ENCODE results near the gene ADAMTS17. TPM values are rescaled to one million over a fixed set of nuclear protein-coding genes. Genes with fewer than 3 reads are reported as not detected.

The ADAMTS17 gene
- total and polyA plus RNA-seq, 4 donors: 0.28 to 46.9 (median 9.1) TPM

GRCh38 chr15:100284191-100284590, 57.6 kb downstream of the ADAMTS17 start:
- H3K4me1 ChIP-seq (ENCODE audit: control insufficient read depth in 4 of 4, insufficient read depth in 4 of 4, low read length in 3 of 4): peaks cover 3 to 26% (median 16%) of the 10 kb centered on the region in 4 donors
- WGBS: 63% methylated on average over 5 of the region's 5 CpGs
- DNase-seq (ENCODE audit: low spot score): no peak
- no peak overlapping the region for H3K9ac ChIP-seq (ENCODE audit: low read depth in 1 of 2, low read length in 2 of 2)
- no peak overlapping the region for H3K4me3 ChIP-seq (ENCODE audit: low read depth in 1 of 3, low read length in 3 of 3)
- H3K36me3 ChIP-seq (ENCODE audit: control insufficient read depth in 4 of 4, insufficient read depth in 3 of 4, low read depth in 1 of 4, low read length in 3 of 4): peaks cover 0 to 2% (median 0%) of the 10 kb centered on the region in 4 donors
- H3K9me3 ChIP-seq (ENCODE audit: control insufficient read depth in 4 of 4, low read length in 3 of 4): no peaks in the 10 kb centered on the region
- TF ChIP-seq HNF4A (conservative IDR thresholded peaks at IDR 0.05) (peak in 1 of 2 donors; percentile 82), TAF1 (conservative IDR thresholded peaks at IDR 0.05) (no peak), FOXA1 (IDR thresholded peaks at IDR 0.05) (no peak)
- TF ChIP-seq, protein P1, sequence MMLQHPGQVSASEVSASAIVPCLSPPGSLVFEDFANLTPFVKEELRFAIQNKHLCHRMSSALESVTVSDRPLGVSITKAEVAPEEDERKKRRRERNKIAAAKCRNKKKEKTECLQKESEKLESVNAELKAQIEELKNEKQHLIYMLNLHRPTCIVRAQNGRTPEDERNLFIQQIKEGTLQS (IDR thresholded peaks at IDR 0.05): no peak
- peak overlapping the region; percentile 46 to 50 for H3K27ac ChIP-seq (ENCODE audit: low read depth in 1 of 2, low read length in 2 of 2)
- no peaks in the 10 kb centered on the region for H3K27me3 ChIP-seq (ENCODE audit: control insufficient read depth in 4 of 4, insufficient read depth in 4 of 4, low read length in 3 of 4)

DNA sequence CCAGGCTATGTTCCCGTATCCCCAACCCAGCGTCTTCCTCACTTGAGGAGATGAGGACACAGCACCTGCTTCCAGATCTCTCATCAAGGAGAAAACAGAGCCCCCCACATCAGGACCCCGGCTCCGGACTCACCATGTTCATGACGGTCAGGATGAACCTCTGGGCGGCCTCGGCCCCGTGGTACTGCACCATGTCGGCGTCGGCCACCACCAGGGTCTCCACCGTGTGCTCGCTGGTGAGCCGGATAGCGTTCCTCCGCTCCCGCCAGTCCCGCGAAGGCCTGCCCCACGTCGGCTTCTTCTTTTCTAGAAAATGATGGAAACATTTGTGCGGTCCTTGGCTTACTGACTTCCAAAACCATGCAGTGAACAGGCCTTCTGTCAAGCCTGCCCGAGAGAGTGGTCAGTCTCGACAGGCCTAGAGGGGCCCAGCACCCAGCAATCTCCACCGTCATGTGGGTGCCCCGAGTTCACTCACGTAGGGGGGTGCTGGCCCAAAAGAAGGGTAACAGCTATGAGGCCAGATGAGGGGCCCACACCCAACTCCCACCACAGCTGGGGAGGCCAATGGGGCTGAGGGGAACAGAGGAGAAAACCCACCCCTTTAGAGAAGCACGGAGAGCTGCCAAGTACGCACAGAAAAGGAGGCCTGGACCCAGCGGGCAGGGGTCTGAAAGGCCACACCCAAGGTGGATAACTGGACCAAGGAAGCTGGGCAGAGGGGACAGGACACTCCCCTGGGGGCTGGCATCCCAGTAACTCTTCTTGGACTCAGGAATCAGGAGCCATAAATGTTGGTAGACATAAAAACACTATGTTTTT, 60.5 kb downstream of the ADAMTS17 start:
- DNase-seq (ENCODE audit: low spot score): no peak
- Histone ChIP-seq H3K4me1 (ENCODE audit: control insufficient read depth in 4 of 4, insufficient read depth in 4 of 4, low read length in 3 of 4) (peaks cover 3 to 26% (median 16%) of the 10 kb centered on the region in 4 donors), H3K9ac (ENCODE audit: low read depth in 1 of 2, low read length in 2 of 2) (no peak overlapping the region), H3K27me3 (ENCODE audit: control insufficient read depth in 4 of 4, insufficient read depth in 4 of 4, low read length in 3 of 4) (no peaks in the 10 kb centered on the region), H3K36me3 (ENCODE audit: control insufficient read depth in 4 of 4, insufficient read depth in 3 of 4, low read depth in 1 of 4, low read length in 3 of 4) (peaks cover 0 to 3% (median 1%) of the 10 kb centered on the region in 4 donors), H3K4me3 (ENCODE audit: low read depth in 1 of 3, low read length in 3 of 3) (no peak overlapping the region), H3K27ac (ENCODE audit: low read depth in 1 of 2, low read length in 2 of 2) (no peak overlapping the region), H3K9me3 (ENCODE audit: control insufficient read depth in 4 of 4, low read length in 3 of 4) (no peaks in the 10 kb centered on the region)
- WGBS: 97% methylated on average over 30 of the region's 30 CpGs
- TF ChIP-seq, protein P2, sequence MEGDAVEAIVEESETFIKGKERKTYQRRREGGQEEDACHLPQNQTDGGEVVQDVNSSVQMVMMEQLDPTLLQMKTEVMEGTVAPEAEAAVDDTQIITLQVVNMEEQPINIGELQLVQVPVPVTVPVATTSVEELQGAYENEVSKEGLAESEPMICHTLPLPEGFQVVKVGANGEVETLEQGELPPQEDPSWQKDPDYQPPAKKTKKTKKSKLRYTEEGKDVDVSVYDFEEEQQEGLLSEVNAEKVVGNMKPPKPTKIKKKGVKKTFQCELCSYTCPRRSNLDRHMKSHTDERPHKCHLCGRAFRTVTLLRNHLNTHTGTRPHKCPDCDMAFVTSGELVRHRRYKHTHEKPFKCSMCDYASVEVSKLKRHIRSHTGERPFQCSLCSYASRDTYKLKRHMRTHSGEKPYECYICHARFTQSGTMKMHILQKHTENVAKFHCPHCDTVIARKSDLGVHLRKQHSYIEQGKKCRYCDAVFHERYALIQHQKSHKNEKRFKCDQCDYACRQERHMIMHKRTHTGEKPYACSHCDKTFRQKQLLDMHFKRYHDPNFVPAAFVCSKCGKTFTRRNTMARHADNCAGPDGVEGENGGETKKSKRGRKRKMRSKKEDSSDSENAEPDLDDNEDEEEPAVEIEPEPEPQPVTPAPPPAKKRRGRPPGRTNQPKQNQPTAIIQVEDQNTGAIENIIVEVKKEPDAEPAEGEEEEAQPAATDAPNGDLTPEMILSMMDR (IDR thresholded peaks at IDR 0.05; ENCODE audit: low read depth, low read length, missing input control): no peak
- TF ChIP-seq, protein P3, sequence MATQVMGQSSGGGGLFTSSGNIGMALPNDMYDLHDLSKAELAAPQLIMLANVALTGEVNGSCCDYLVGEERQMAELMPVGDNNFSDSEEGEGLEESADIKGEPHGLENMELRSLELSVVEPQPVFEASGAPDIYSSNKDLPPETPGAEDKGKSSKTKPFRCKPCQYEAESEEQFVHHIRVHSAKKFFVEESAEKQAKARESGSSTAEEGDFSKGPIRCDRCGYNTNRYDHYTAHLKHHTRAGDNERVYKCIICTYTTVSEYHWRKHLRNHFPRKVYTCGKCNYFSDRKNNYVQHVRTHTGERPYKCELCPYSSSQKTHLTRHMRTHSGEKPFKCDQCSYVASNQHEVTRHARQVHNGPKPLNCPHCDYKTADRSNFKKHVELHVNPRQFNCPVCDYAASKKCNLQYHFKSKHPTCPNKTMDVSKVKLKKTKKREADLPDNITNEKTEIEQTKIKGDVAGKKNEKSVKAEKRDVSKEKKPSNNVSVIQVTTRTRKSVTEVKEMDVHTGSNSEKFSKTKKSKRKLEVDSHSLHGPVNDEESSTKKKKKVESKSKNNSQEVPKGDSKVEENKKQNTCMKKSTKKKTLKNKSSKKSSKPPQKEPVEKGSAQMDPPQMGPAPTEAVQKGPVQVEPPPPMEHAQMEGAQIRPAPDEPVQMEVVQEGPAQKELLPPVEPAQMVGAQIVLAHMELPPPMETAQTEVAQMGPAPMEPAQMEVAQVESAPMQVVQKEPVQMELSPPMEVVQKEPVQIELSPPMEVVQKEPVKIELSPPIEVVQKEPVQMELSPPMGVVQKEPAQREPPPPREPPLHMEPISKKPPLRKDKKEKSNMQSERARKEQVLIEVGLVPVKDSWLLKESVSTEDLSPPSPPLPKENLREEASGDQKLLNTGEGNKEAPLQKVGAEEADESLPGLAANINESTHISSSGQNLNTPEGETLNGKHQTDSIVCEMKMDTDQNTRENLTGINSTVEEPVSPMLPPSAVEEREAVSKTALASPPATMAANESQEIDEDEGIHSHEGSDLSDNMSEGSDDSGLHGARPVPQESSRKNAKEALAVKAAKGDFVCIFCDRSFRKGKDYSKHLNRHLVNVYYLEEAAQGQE (IDR thresholded peaks at IDR 0.05): no peak
- no peak for TF ChIP-seq MAX (IDR thresholded peaks at IDR 0.05)
- TF ChIP-seq HNF4A (conservative IDR thresholded peaks at IDR 0.05): no peak
- TF ChIP-seq YY1 (IDR thresholded peaks at IDR 0.05): no peak
- TF ChIP-seq NR2F2 (IDR thresholded peaks at IDR 0.05): no peak
- no peak for TF ChIP-seq RAD21 (IDR thresholded peaks at IDR 0.05)
- TF ChIP-seq, protein P1 (IDR thresholded peaks at IDR 0.05): no peak
- no peak for TF ChIP-seq ZBTB33 (IDR thresholded peaks at IDR 0.05)
- no peak for TF ChIP-seq SP1 (IDR thresholded peaks at IDR 0.05)
- TF ChIP-seq RXRA (IDR thresholded peaks at IDR 0.05): no peak
- TF ChIP-seq FOXA1 (IDR thresholded peaks at IDR 0.05): no peak
- no peak for TF ChIP-seq EGR1 (IDR thresholded peaks at IDR 0.05; ENCODE audit: low read depth in 2 of 2)
- no peak for TF ChIP-seq GABPA (IDR thresholded peaks at IDR 0.05 in 1 of 2, conservative IDR thresholded peaks at IDR 0.05 in 1 of 2)
- no peak for TF ChIP-seq HNF4G (IDR thresholded peaks at IDR 0.05)
- no peak for TF ChIP-seq TAF1 (conservative IDR thresholded peaks at IDR 0.05)
- no peak for TF ChIP-seq JUND (IDR thresholded peaks at IDR 0.05)
- TF ChIP-seq FOXA2 (IDR thresholded peaks at IDR 0.05): no peak
